ENCODE data around the gene ATG7.

GRCh38 chr3:11530153-11530721 is 258.0 kb downstream of the ATG7 start:
- TF ChIP-seq CTCF (IDR thresholded peaks at IDR 0.05 in 2 of 3, conservative IDR thresholded peaks at IDR 0.05 in 1 of 3; ENCODE audit: control insufficient read depth in 2 of 3, extremely low read depth in 1 of 3, insufficient read depth in 1 of 3, low read depth in 3 of 3, low read length in 3 of 3) (no peak), MEF2A (IDR thresholded peaks at IDR 0.05; ENCODE audit: insufficient read depth, low read depth, low read length) (no peak), PBX3 (IDR thresholded peaks at IDR 0.05; ENCODE audit: insufficient replicate concordance, low read depth, low read length) (no peak), ATF3 (IDR thresholded peaks at IDR 0.05; ENCODE audit: borderline replicate concordance, extremely low read depth, low read depth, low read length) (no peak), POLR2AphosphoS5 (IDR thresholded peaks at IDR 0.05; ENCODE audit: low read length) (no peak), SP1 (IDR thresholded peaks at IDR 0.05; ENCODE audit: low read depth, low read length) (no peak), POU2F2 (IDR thresholded peaks at IDR 0.05; ENCODE audit: borderline replicate concordance, low read depth, low read length) (no peak), YY1 (IDR thresholded peaks at IDR 0.05; ENCODE audit: low read depth, low read length) (no peak), RAD51 (IDR thresholded peaks at IDR 0.05) (no peak), SRF (IDR thresholded peaks at IDR 0.05; ENCODE audit: low read depth in 2 of 2, low read length in 2 of 2) (no peak)
